ENCODE results near the gene PTPRN2.
"Not testable (repeated sequence)": the region's sequence is repeated elsewhere in the genome, so short reads cannot be mapped to it uniquely, and the experiment has no call there.

The PTPRN2 gene

DNA sequence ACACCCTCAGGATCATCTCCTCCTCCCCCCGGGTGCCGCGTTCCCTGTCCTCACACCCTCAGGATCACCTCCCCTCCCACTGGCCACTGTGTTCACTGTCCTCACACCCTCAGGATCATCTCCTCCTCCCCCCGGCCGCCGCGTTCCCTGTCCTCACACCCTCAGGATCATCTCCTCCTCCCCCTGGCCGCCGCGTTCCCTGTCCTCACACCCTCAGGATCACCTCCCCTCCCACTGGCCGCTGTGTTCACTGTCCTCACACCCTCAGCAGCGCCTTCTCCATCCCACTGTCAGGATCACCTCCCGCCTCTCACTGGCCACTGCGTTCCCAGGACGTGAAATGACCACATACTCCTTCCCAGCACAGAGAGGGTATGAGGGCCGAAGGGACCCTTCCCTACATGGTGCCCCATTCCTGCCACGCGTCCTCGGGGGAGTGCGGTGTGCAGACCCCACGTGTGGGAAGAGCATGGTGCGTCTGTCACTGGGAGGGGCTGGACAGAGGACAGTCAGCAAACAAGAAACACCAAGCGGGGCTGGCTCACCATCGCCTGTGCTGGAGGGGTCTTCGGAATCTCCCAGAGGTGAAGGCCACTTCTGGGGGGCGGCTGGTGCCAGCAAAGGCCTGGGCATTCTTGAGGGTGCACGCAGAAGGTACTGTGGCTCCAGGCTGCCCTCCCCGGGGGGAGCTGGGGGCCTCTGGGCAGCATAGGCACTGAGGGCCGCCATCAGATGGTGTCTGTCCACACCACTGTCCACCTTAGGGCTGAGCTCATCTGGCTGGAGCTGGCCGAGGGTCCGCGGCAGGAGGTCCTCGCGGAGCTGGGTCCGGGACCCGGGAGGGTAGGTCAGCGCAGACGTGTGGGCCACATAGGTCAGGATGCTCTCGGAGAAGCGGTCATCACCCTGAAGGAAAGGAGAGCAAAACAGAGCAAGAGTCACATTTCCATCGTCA lies 421.0 kb downstream of the PTPRN2 start:
- DNase-seq (ENCODE audit: low read depth), result no peak
- H3K4me3 ChIP-seq (ENCODE audit: low read depth, low read length), result no peak overlapping the region
- TF ChIP-seq, protein P1, sequence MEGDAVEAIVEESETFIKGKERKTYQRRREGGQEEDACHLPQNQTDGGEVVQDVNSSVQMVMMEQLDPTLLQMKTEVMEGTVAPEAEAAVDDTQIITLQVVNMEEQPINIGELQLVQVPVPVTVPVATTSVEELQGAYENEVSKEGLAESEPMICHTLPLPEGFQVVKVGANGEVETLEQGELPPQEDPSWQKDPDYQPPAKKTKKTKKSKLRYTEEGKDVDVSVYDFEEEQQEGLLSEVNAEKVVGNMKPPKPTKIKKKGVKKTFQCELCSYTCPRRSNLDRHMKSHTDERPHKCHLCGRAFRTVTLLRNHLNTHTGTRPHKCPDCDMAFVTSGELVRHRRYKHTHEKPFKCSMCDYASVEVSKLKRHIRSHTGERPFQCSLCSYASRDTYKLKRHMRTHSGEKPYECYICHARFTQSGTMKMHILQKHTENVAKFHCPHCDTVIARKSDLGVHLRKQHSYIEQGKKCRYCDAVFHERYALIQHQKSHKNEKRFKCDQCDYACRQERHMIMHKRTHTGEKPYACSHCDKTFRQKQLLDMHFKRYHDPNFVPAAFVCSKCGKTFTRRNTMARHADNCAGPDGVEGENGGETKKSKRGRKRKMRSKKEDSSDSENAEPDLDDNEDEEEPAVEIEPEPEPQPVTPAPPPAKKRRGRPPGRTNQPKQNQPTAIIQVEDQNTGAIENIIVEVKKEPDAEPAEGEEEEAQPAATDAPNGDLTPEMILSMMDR (IDR thresholded peaks at IDR 0.05; ENCODE audit: low read depth, low read length, missing control alignments), result no peak

- H3K4me3 ChIP-seq (ENCODE audit: low read depth, low read length), result no peak overlapping the region
- DNase-seq (ENCODE audit: low read depth), result no peak
- TF ChIP-seq, protein P1 (IDR thresholded peaks at IDR 0.05; ENCODE audit: low read depth, low read length, missing control alignments), result no peak
These were observed 421.9 kb downstream of the PTPRN2 start for GRCh38 chr7:158165711-158166110.

- TF ChIP-seq, protein P1 (IDR thresholded peaks at IDR 0.05; ENCODE audit: low read depth, low read length, missing control alignments), result no peak
- DNase-seq (ENCODE audit: low read depth), result no peak
- H3K4me3 ChIP-seq (ENCODE audit: low read depth, low read length), result no peak overlapping the region
These were observed 423.2 kb downstream of the PTPRN2 start for GRCh38 chr7:158164101-158165095.

GRCh38 chr7:158161194-158161593 lies 426.4 kb downstream of the PTPRN2 start:
- TF ChIP-seq, protein P1 (IDR thresholded peaks at IDR 0.05; ENCODE audit: low read depth, low read length, missing control alignments), result no peak
- DNase-seq (ENCODE audit: low read depth), result no peak
- no peak overlapping the region for H3K4me3 ChIP-seq (ENCODE audit: low read depth, low read length)

DNA sequence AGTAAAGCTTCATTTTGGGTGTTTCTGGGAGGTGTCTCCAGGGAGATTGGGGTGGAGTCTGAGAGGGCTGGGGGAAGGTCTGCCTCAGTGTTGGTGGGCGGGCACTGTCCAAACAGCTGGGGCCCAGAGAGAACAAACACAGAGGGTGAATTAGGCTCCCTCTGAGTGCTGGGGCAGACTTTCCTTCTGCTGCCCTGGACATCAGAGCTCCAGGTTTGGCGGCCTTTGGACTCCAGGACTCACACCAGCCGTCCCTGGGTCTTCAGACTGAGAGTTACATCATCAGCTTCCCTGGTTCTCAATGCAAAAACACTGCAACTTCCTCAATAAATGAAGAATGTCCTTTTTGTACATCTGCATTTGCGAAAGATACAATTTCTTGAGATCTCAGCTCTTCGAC lies 427.4 kb downstream of the PTPRN2 start:
- no peak for DNase-seq (ENCODE audit: low read depth)
- no peak overlapping the region for H3K4me3 ChIP-seq (ENCODE audit: low read depth, low read length)
- TF ChIP-seq, protein P1 (IDR thresholded peaks at IDR 0.05; ENCODE audit: low read depth, low read length, missing control alignments), result no peak

- TF ChIP-seq, protein P1 (IDR thresholded peaks at IDR 0.05; ENCODE audit: low read depth, low read length, missing control alignments), result no peak
- H3K4me3 ChIP-seq (ENCODE audit: low read depth, low read length), result no peak overlapping the region
- no peak for DNase-seq (ENCODE audit: low read depth)
These were observed 430.2 kb downstream of the PTPRN2 start for GRCh38 chr7:158157460-158157859.

DNA sequence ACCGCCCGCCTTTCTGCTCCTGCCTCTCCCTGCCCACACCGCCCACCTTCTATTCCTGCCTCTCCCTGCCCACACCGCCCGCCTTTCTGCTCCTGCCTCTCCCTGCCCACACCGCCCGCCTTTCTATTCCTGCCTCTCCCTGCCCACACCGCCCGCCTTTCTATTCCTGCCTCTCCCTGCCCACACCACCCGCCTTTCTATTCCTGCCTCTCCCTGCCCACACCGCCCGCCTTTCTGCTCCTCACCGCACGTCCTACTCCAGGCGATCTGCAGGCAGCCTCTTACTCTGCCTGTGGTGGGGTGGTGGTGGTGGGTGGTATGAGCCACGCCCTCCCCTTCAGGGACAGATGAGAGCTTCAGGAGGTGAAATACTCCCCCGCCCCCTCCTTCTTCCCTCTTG lies 436.4 kb downstream of the PTPRN2 start:
- not testable (repeated sequence) for DNase-seq (ENCODE audit: low read depth); H3K4me3 ChIP-seq (ENCODE audit: low read depth, low read length)
